NOMO-1 treated with DMSO at 0.1 percent for 48 hours (cell line): Measurements from ENCODE around the gene RPS18.
A peak's percentile ranks its signal among the peaks of the same experiment; 100 is the strongest.
"Not testable (repeated sequence)": the region's sequence is repeated elsewhere in the genome, so short reads cannot be mapped to it uniquely, and the experiment has no call there.

Experiments used
- DNase-seq: peaks from one replicate; lab custom pipeline; 2025; ENCODE audit not compliant: unreplicated experiment; lab: John Stamatoyannopoulos, UW

The RPS18 gene

DNA sequence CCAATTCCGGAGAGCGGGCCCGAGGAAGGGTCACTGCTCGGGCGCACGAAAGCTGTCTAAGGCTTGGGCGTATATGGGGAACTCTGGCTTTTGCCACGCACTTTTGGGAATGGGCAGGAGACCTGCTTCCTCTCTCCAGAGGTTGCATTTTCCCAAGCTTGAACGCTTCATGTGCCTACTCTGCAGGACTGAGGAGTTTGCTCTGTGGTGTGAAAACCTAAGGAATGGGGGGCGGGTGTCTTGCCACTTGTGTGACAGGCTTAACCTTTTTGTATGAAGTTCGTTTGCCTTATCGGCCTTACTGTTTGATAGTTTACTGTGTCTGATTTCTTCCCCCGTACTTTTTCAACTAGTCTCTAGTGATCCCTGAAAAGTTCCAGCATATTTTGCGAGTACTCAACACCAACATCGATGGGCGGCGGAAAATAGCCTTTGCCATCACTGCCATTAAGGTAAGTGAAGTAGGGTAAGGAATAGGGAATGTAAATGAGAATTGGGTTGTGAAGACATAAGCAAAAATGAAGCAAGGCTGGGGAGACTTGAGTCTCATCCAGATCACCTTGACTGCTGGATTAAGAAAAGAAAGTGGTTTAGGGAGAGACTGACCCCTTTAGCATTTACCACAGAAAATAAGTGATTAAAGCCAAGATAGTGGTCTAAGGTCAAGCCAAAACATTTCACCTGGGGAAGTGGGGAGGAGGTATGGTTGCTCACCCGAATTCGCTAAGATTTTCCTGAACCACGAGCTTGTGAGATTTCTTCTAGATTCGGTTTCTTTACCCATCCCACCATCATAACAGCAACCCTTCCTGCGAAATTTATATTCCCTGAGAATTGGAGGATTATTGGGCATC lies 627 bp downstream of the RPS18 start:
- DNase-seq: no peak

DNA sequence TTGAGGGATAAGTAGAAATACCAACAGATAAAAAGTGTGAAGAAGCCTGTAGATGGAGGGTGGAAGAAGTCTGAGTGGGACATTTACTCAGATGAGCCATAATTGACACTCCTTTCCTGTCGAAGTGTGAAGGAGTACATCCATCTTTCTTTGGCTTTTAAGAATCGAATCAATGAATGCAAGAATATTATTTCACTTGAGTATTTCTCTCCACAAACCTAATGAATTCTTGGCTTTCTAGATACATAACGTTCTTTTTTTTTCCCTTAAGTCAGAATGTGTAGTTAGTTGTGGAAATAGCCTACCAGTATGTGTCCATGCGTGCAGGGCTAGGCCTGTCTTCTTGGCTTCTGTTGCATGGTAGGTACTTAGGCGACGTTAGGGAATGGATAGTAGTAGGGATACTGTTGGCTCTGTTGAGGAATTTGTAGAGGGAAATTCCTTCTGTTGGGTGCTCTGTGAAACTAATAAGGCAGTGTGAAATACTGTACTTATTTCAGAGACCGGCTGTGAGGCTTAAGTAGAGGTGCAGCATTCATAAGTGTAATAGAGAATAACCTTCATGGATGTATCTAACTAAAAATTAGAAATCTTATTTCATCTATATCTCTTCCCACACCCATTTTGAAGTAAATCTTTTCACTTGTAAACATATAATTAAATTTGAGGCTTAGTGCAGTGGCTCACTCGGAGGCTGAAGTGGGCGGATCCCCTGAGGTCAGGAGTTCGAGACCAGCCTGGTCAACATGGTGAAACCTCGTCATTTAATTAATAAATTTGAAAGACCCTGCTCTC lies 1.5 kb downstream of the RPS18 start:
- no peak for DNase-seq

DNA sequence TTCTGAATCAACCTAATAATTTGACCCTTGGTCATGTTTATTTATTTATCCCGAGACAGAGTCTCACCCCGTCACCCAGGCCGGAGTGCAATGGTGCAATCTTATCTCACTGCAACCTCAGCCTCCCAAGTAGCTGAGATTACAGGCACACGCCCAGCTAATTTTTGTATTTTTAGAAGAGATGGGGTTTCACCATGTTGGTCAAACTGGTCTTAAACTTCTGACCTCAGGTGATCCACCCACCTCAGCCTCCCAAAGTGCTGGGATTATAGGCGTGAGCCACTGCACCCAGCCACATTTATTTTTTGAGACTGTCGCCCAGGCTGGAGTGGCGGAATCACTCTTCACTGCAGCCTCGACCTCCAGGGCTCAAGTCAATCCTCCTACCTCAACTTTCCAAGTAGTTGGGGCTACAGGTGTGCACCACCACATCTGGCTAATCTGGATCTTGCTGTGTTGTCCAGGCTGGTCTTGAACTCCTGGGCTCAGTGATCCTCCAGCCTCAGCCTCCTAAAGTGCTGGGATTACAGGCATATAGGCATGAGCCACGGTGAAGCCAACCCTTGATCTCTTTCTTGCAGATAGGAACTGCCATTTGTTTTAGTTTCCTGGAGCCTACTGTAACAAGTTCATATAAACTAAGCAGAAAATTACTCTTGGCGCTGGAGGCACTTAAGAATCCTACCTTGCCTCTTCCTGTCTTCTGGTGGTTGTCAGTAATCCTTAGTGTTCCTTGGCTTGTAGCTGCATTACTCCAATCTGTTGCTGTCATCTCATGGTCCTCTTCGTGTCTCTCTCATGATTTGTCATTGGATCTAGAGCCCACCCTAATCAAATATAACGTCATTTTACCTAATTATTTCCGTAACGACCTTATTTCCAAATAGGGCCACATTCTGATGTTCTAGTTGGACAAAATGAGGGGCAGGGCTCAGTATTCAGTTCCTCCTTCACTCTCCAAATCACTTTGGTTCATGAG lies 2.3 kb downstream of the RPS18 start:
- DNase-seq: peak; percentile 22

GRCh38 chr6:33275795-33276580 lies 4.1 kb downstream of the RPS18 start:
- not testable (repeated sequence) for DNase-seq

DNA sequence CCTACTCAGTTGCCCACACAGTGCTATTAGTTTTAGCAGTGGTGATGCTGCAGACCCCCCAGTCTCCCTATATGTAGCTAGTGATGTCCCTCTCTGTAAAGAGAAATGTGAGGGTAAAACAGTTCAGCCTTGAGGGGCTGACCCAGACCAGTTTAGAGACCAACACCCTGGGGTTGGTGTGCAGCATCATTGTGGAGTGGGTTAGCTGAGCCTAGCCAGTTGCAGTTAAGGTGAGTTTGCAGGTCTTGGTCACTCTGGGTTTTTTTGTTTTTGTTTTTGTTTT lies 4.6 kb downstream of the RPS18 start:
- DNase-seq: no peak

DNA sequence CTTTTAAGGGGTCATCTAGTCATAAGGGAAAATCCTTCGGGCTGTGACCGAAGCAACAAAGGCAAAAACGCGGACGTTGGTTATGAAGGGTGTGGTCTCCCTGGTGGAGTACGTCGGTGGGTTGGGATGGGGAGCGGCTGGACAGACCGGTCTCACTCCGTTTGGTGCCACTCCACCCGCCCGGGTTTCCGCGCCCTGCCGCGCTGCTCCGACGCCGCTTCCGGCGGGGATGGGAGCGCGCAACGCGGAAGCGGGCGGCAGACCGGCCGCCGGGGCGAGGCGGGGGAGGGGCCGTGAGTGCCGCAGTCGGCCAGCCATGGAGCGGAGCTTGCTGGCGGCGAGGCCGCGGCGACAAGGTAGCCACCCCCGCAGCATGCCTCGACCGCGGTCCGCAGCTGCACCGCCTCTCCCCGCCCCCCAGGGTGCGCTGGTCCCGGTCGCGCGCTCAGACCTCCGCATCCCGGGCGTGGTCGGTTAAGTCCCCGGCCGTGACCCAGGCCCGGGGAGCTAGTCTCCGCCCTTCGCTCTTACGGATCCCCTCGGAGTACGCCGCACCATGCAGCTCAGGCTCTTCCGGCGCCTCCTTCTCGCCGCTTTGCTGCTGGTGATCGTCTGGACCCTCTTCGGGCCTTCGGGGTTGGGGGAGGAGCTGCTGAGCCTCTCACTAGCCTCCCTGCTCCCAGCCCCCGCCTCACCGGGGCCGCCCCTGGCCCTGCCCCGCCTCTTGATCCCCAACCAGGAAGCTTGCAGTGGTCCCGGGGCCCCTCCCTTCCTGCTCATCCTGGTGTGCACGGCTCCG lies 5.2 kb downstream of the RPS18 start, which contains the start of gene B3GALT4:
Gene B3GALT4, plus strand, starts transcription at position 260 of the 799 bp plus-strand sequence. Its CDS starts 297 bp downstream, at position 557.
- peak; percentile 63 for DNase-seq

DNA sequence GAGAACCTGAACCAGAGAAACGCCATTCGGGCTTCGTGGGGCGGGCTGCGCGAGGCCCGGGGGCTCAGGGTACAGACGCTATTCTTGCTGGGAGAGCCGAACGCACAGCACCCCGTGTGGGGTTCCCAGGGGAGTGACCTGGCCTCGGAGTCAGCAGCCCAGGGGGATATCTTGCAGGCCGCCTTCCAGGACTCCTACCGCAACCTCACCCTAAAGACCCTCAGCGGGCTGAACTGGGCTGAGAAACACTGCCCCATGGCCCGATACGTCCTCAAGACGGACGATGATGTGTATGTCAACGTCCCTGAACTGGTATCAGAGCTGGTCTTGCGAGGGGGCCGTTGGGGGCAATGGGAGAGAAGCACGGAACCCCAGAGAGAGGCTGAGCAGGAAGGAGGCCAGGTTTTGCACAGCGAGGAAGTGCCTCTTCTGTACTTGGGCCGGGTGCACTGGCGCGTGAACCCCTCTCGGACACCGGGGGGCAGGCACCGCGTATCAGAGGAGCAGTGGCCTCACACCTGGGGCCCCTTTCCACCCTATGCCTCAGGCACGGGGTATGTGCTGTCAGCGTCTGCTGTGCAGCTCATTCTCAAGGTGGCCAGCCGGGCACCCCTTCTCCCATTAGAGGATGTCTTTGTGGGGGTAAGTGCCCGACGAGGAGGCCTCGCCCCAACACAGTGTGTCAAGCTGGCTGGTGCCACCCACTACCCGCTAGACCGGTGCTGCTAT lies 6.0 kb downstream of the RPS18 start:
- DNase-seq: no peak

DNA sequence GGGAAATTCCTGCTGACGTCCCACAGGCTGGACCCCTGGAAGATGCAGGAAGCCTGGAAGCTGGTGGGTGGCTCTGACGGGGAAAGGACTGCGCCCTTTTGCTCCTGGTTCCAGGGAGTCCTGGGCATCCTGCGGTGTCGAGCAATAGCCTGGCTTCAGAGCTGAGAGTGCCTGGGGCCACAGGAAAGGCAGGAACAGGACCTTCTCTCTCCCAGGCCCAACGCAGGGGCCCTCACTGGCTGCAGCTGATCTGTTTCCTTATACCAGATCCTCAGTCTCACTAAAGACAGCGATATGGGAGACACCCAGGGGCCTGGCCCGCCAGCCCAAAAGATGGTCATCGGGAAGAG lies 6.5 kb downstream of the RPS18 start:
- DNase-seq: no peak

- no peak for DNase-seq
Observed at GRCh38 chr6:33278810-33279209, 6.9 kb downstream of the RPS18 start.

- no peak for DNase-seq
Observed at GRCh38 chr6:33279257-33279695, 7.4 kb downstream of the RPS18 start.

GRCh38 chr6:33279971-33280511 lies 8.2 kb downstream of the RPS18 start:
- no peak for DNase-seq

DNA sequence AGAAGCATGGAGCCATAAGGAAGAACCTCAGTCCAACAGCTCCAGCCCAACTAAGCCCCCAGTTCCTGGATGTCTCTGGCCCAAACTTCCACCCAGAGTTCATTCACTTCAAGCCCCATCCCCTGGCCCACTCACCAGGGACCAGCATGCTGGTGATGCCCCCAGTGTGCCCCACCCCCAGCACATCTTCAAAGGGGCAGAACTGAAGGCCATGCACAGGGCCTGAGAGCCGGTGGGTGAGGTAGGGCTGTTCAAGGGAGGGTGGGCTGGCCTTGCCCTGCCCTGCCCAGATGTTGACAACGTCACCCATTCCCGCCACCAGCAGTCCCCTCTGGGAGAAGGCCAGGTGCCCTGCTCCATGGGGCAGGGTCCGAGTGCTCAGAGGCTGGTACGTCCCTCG lies 8.7 kb downstream of the RPS18 start:
- no peak for DNase-seq

GRCh38 chr6:33285214-33285613 lies 13.3 kb downstream of the RPS18 start:
- not testable (repeated sequence) for DNase-seq

DNA sequence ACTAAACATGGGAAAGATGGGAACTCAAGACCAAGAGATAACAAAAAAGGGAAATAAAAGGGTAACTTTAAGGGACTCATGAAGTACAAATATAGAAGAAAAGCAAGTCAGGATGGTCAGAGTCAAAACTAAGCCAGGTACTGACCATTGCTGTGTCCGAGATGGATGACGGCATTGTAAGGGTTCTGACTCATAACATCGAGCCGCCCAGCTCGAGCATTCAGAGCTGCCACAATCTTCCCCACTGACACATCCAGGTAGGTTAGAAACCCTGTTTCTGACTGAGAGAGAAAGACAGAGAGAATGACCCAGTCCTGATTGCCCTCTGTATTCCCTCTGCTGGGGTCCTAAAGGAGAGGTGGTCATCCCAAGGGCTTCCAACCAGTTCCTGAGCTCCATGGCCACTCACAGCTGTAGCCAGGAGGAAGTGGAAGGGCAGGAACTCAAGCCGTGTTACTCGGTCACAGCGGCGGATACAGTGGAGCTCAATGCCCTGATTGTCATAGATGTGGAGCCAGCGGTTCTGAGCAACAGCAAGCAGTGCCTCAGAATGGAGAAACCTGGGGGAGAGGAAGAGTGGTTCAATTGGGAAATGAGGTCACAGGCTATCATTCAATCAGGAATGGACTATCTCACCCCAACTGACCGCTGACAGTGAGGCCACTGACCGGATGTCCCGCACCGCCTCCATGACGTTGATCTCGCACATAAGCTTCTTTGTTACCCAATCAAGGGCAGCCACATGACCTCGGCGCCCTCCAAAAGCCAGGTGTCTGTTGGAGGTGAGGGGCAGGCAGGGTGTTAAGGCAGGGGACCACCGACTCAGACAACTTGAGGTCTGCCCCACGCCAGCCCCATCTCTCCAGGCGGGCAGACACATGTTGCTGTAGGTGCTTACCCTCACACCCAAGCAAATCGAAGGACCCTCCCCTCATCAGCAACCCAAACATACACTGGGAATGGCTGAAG lies 15.4 kb downstream of the RPS18 start:
- DNase-seq: no peak

DNA sequence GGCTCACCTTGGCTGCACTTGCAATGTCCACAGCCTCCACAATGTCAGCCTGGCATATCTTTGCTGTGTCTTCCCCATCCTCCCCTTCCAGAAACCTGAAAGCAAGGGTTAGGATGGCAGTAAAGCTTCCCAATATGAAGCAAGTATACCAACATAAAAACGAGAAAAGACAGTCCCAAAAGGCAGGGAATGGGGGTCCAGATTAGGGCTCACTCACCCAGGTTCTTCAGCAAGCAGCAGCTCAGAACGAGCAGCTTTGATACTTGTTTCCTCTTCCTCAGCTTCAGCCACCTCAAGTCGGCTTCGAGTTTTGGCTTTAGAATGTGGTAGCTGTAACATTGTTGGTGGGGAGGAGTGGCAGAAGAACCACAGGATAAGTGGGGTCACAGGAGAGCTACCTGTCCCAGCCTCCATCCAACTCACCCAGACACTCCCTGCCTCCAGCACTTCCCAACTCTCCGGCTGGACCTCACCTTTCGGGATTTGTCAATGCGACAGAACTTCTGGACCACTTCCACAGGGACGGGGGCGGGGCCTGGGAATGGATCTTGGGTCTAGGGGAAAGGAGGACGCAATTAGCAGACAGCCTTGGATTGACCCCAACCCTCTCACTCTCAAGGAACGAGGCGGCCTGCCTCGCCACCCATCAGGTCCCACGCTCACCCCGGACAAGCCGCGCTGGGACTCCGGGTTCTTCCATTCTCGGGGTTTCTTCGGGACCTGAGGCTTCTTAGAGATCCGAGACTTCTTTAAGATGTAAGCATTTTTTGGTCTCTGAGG lies 16.5 kb downstream of the RPS18 start:
- DNase-seq: no peak

GRCh38 chr6:33288921-33289783 lies 17.3 kb downstream of the RPS18 start, which contains the start of the genes PFDN6 and WDR46:
PFDN6 (plus strand) TSS chr6:33289601; CDS start chr6:33289857, 256 bp downstream.
WDR46 (minus strand) TSS chr6:33289239; CDS start chr6:33289170, 69 bp downstream.
- peak; percentile 96 for DNase-seq
